Measurements from ENCODE around the gene CTTN. TPM values are rescaled to one million over a fixed set of nuclear protein-coding genes. Genes with fewer than 3 reads are reported as not detected.

The CTTN gene
- total and polyA plus RNA-seq, 2 experiments from 2014 or later, result 249 to 268 TPM

- DNase-seq, result no peak
- H3K79me2 ChIP-seq (ENCODE audit: insufficient read depth), result no peaks in the 10 kb centered on the region
- H3K9ac ChIP-seq, result no peak overlapping the region
- H2AFZ ChIP-seq, result no peak overlapping the region
- H4K20me1 ChIP-seq (ENCODE audit: insufficient read depth), result no peaks in the 10 kb centered on the region
- H3K4me2 ChIP-seq (ENCODE audit: unreplicated experiment), result no peak overlapping the region
- H3K9me2 ChIP-seq (ENCODE audit: insufficient read depth), result no peaks in the 10 kb centered on the region
- no peak overlapping the region for H3K27ac ChIP-seq
- no peaks in the 10 kb centered on the region for H3K4me1 ChIP-seq (ENCODE audit: insufficient read depth)
- TF ChIP-seq EZH2 (IDR thresholded peaks at IDR 0.05; ENCODE audit: insufficient read depth, poor library complexity, severe bottlenecking) (no peak), EZH2phosphoT487 (IDR thresholded peaks at IDR 0.05; ENCODE audit: insufficient read depth, low read depth) (no peak)
- H3K9me3 ChIP-seq (ENCODE audit: low read depth), result no peaks in the 10 kb centered on the region
- in situ Hi-C loops (cut with MboI), result loop anchor here (10.0 kb wide), 1 partner anchor 276 kb away; no protein-coding TSS in a partner anchor
- WGBS, 2 experiments (ENCODE audit: low coverage in 1 of 2, low lambda C conversion rate in 2 of 2, missing lambda C conversion rate in 2 of 2), result 67 to 68% methylated on average over 11 of the region's 11 CpGs
- no peaks in the 10 kb centered on the region; the same call in 1 of the 2 replicates for H3K27me3 ChIP-seq (replicated peaks; ENCODE audit: insufficient read depth)
- no peak overlapping the region for H3K4me3 ChIP-seq
- no peaks in the 10 kb centered on the region for H3K36me3 ChIP-seq (ENCODE audit: low read depth)
- no peaks in the 10 kb centered on the region for H3F3A ChIP-seq (ENCODE audit: insufficient read depth)
Measured at GRCh38 chr11:70478166-70478890, 80.0 kb downstream of the CTTN start.

- WGBS, 2 experiments (ENCODE audit: low coverage in 1 of 2, low lambda C conversion rate in 2 of 2, missing lambda C conversion rate in 2 of 2), result 55 to 64% methylated on average over 3 of the region's 3 CpGs
- TF ChIP-seq EZH2 (IDR thresholded peaks at IDR 0.05; ENCODE audit: insufficient read depth, poor library complexity, severe bottlenecking), result no peak
- TF ChIP-seq EZH2phosphoT487 (IDR thresholded peaks at IDR 0.05; ENCODE audit: insufficient read depth, low read depth), result no peak
- in situ Hi-C loops (cut with MboI), result no loop called here
- Histone ChIP-seq H3K4me3 (no peak overlapping the region), H3K27me3 (replicated peaks; ENCODE audit: insufficient read depth) (no peaks in the 10 kb centered on the region; the same call in 1 of the 2 replicates), H3K36me3 (ENCODE audit: low read depth) (no peaks in the 10 kb centered on the region), H3K9ac (no peak overlapping the region), H3K79me2 (ENCODE audit: insufficient read depth) (no peaks in the 10 kb centered on the region), H3K4me1 (ENCODE audit: insufficient read depth) (no peaks in the 10 kb centered on the region), H4K20me1 (ENCODE audit: insufficient read depth) (no peaks in the 10 kb centered on the region), H3K27ac (no peak overlapping the region), H3F3A (ENCODE audit: insufficient read depth) (no peaks in the 10 kb centered on the region), H2AFZ (no peak overlapping the region), H3K9me3 (ENCODE audit: low read depth) (no peaks in the 10 kb centered on the region), H3K9me2 (ENCODE audit: insufficient read depth) (no peaks in the 10 kb centered on the region), H3K4me2 (ENCODE audit: unreplicated experiment) (no peak overlapping the region)
- no peak for DNase-seq
Measured at GRCh38 chr11:70480711-70481110, 82.4 kb downstream of the CTTN start.

- Histone ChIP-seq H3K79me2 (ENCODE audit: insufficient read depth) (no peaks in the 10 kb centered on the region), H4K20me1 (ENCODE audit: insufficient read depth) (no peaks in the 10 kb centered on the region), H3K4me2 (ENCODE audit: unreplicated experiment) (no peak overlapping the region), H3K36me3 (ENCODE audit: low read depth) (no peaks in the 10 kb centered on the region), H3K27ac (no peak overlapping the region), H3K9me3 (ENCODE audit: low read depth) (no peaks in the 10 kb centered on the region), H3F3A (ENCODE audit: insufficient read depth) (no peaks in the 10 kb centered on the region), H3K9ac (no peak overlapping the region), H3K4me1 (ENCODE audit: insufficient read depth) (no peaks in the 10 kb centered on the region), H3K4me3 (no peak overlapping the region), H3K27me3 (replicated peaks; ENCODE audit: insufficient read depth) (no peaks in the 10 kb centered on the region; the same call in 1 of the 2 replicates), H2AFZ (no peak overlapping the region), H3K9me2 (ENCODE audit: insufficient read depth) (no peaks in the 10 kb centered on the region)
- TF ChIP-seq EZH2 (IDR thresholded peaks at IDR 0.05; ENCODE audit: insufficient read depth, poor library complexity, severe bottlenecking) (no peak), EZH2phosphoT487 (IDR thresholded peaks at IDR 0.05; ENCODE audit: insufficient read depth, low read depth) (no peak)
- DNase-seq, result peak; percentile 71
- in situ Hi-C loops (cut with MboI), result no loop called here
- 78 to 80% methylated on average over 21 of the region's 21 CpGs for WGBS, 2 experiments (ENCODE audit: low coverage in 1 of 2, low lambda C conversion rate in 2 of 2, missing lambda C conversion rate in 2 of 2)
Measured at GRCh38 chr11:70481625-70482528, 83.5 kb downstream of the CTTN start.

GRCh38 chr11:70482529-70482917 is 84.2 kb downstream of the CTTN start:
- Histone ChIP-seq H3K27ac (no peak overlapping the region), H4K20me1 (ENCODE audit: insufficient read depth) (no peaks in the 10 kb centered on the region), H3K36me3 (ENCODE audit: low read depth) (no peaks in the 10 kb centered on the region), H3K27me3 (replicated peaks; ENCODE audit: insufficient read depth) (no peaks in the 10 kb centered on the region; the same call in 1 of the 2 replicates), H3K79me2 (ENCODE audit: insufficient read depth) (no peaks in the 10 kb centered on the region), H3F3A (ENCODE audit: insufficient read depth) (no peaks in the 10 kb centered on the region), H3K4me1 (ENCODE audit: insufficient read depth) (no peaks in the 10 kb centered on the region), H2AFZ (no peak overlapping the region), H3K9ac (no peak overlapping the region), H3K9me2 (ENCODE audit: insufficient read depth) (no peaks in the 10 kb centered on the region), H3K4me2 (ENCODE audit: unreplicated experiment) (no peak overlapping the region), H3K4me3 (no peak overlapping the region), H3K9me3 (ENCODE audit: low read depth) (no peaks in the 10 kb centered on the region)
- 75 to 80% methylated on average over 12 of the region's 12 CpGs for WGBS, 2 experiments (ENCODE audit: low coverage in 1 of 2, low lambda C conversion rate in 2 of 2, missing lambda C conversion rate in 2 of 2)
- in situ Hi-C loops (cut with MboI), result no loop called here
- no peak for DNase-seq
- TF ChIP-seq EZH2phosphoT487 (IDR thresholded peaks at IDR 0.05; ENCODE audit: insufficient read depth, low read depth) (no peak), EZH2 (IDR thresholded peaks at IDR 0.05; ENCODE audit: insufficient read depth, poor library complexity, severe bottlenecking) (no peak)
